Colonic mucosa (tissue), 4 donors: ENCODE data around the gene C14orf119. TPM values are rescaled to one million over a fixed set of nuclear protein-coding genes. Genes with fewer than 3 reads are reported as not detected.

Experiments used
- DNase-seq: peaks from one replicate; pipeline ENCODE4 v3.0.0-alpha.2; 2020
- H3K27ac ChIP-seq: fragments of 200-600 bp; one replicate; pipeline ENCODE4 v1.8.0; 2021
- H3K27me3 ChIP-seq: fragments of 200-600 bp; one replicate; pipeline ENCODE4 v1.8.0; 2021
- H3K36me3 ChIP-seq: fragments of 200-600 bp; one replicate; pipeline ENCODE4 v1.8.0; 2021
- H3K4me1 ChIP-seq: fragments of 200-600 bp; one replicate; pipeline ENCODE4 v1.8.0; 2021; ENCODE audit warnings: mild to moderate bottlenecking
- H3K4me3 ChIP-seq: fragments of 200-600 bp; one replicate; pipeline ENCODE4 v1.8.0; 2021
- H3K9ac ChIP-seq, 2 donors: one replicate each; pipeline ENCODE4 v1.7.0; 2013; ENCODE audit warnings: control low read depth in 2 of 2, low read depth in 2 of 2, low read length in 2 of 2
- H3K9me3 ChIP-seq: fragments of 200-600 bp; one replicate; pipeline ENCODE4 v1.8.0; 2021
- intact Hi-C: fragments of 100-400 bp; cut with DNase I; formaldehyde crosslinking; loops from one replicate; pipeline ENCODE4 v1.14.1; 2022
- total RNA-seq, 2 donors: library from RNA; stranded (reverse); fragmentation: NEBNext Ultra II Directional in 1 of 2; extraction: Animal tissue kit (Norgen Biotek cat#: 25700) in 1 of 2; gene quantifications; one replicate each; pipeline ENCODE4 v1.2.1, GENCODE V29; 2021
- TF ChIP-seq, protein P1 (sequence below): fragments of 200-600 bp; IDR thresholded peaks from one replicate; pipeline ENCODE4 v1.8.0; 2022; ENCODE audit warnings: antibody characterized with exemption, mild to moderate bottlenecking
- donor health status: healthy.
- donor health status: DM: no; HTN: no; CAD: no.
- donor health status: DM: no; HTN: no; CAD: no.

C14orf119 gene
- total RNA-seq, 2 donors from 2014 or later: 56.2 to 59.2 TPM

DNA sequence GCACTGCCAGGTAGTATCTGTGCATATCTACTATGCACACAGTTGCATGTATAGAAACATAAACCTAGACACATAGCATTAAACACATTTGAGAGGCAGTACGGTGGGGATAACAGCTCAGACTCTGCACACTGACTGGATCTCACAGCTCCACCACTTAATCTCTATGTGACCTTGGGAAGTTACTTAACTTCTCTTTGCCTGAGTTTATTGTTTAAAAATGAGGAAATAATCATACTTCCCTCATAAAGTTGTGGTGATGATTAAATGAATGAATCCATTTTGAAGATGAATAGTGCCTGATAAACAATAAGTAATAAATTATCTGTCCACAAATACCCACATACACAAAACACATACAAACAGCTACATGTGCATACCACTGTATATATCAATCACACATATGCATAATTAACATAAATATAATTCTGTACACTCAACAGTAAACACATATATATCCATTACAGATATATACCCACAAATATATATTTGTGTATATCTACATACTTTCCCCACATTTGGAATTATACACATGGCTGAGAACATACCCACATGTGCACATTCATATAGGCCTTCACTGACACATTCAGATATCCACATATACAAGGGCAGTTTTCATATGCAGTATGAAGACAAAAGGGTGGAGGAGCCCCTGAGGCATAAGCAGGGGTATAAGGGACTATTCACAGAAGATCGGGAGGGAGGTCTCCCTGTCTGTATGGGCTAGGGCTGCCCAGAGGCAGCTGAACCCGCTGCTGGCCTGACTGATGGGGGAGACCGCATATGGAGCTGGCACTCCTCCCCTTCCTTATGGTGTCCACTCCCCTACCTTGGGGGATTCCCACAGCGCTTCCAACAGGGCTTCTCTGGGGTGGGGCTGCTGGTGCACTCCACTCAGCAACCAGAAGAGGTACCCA is 43.9 kb upstream of the C14orf119 start:
- TF ChIP-seq, protein P1, sequence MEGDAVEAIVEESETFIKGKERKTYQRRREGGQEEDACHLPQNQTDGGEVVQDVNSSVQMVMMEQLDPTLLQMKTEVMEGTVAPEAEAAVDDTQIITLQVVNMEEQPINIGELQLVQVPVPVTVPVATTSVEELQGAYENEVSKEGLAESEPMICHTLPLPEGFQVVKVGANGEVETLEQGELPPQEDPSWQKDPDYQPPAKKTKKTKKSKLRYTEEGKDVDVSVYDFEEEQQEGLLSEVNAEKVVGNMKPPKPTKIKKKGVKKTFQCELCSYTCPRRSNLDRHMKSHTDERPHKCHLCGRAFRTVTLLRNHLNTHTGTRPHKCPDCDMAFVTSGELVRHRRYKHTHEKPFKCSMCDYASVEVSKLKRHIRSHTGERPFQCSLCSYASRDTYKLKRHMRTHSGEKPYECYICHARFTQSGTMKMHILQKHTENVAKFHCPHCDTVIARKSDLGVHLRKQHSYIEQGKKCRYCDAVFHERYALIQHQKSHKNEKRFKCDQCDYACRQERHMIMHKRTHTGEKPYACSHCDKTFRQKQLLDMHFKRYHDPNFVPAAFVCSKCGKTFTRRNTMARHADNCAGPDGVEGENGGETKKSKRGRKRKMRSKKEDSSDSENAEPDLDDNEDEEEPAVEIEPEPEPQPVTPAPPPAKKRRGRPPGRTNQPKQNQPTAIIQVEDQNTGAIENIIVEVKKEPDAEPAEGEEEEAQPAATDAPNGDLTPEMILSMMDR: no peak
- H3K9me3 ChIP-seq: no peaks in the 10 kb centered on the region
- DNase-seq: no peak
- H3K4me3 ChIP-seq: no peak overlapping the region
- H3K36me3 ChIP-seq: no peaks in the 10 kb centered on the region
- intact Hi-C loops: no loop called here
- H3K4me1 ChIP-seq: peaks cover under 1% of the 10 kb centered on the region
- no peak overlapping the region for H3K27ac ChIP-seq
- H3K9ac ChIP-seq: no peak overlapping the region
- H3K27me3 ChIP-seq: no peaks in the 10 kb centered on the region

DNA sequence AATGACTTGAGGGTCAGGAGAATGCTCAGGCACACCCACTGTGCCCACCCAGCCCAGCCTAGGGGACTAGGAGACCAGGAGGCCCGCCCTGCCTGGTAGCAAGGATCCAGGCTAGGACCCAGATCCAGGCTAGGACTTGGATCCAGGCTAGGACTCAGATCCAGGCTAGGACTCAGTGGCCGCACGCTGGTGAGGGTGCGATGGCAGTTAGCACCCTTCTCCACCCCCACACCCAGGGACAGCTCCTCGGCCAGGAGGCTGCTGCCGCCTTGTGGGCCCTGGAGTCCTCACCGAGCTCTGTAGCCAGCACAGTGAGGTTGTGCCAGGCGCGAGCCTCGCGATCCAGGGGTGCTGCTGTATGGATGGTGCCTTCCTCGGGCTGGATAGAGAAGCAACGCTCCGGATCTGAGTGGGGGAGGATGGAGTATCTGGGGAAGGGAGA is 43.1 kb upstream of the C14orf119 start:
- Histone ChIP-seq H3K36me3 (no peaks in the 10 kb centered on the region), H3K4me3 (no peak overlapping the region), H3K9me3 (no peaks in the 10 kb centered on the region), H3K9ac (no peak overlapping the region), H3K27ac (no peak overlapping the region), H3K4me1 (peaks cover 5% of the 10 kb centered on the region), H3K27me3 (no peaks in the 10 kb centered on the region)
- intact Hi-C loops: no loop called here
- no peak for DNase-seq
- TF ChIP-seq, protein P1: no peak

DNA sequence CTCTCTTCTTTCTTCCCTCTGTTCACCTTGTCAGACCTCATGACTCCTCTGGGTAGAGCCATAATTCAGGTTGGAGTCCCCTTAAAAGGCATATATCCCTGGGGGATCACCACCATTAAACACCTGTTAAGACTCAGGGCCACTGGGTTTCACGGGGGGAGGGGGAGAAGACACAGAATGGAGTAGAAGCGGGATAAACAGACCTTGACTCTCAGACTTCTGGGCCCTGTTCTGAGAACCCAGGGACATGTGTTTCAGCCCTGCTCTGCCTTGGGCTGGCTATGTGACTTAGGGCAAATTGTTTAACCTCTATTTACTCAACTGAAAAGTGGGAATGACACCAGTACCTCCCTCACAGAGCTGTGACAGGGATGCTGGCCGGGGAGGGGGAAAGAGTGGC is 42.6 kb upstream of the C14orf119 start:
- Histone ChIP-seq H3K4me1 (peaks cover 5% of the 10 kb centered on the region), H3K9ac (no peak overlapping the region), H3K36me3 (no peaks in the 10 kb centered on the region), H3K27ac (no peak overlapping the region), H3K9me3 (no peaks in the 10 kb centered on the region), H3K4me3 (no peak overlapping the region), H3K27me3 (no peaks in the 10 kb centered on the region)
- TF ChIP-seq, protein P1: no peak
- intact Hi-C loops: no loop called here
- DNase-seq: no peak

DNA sequence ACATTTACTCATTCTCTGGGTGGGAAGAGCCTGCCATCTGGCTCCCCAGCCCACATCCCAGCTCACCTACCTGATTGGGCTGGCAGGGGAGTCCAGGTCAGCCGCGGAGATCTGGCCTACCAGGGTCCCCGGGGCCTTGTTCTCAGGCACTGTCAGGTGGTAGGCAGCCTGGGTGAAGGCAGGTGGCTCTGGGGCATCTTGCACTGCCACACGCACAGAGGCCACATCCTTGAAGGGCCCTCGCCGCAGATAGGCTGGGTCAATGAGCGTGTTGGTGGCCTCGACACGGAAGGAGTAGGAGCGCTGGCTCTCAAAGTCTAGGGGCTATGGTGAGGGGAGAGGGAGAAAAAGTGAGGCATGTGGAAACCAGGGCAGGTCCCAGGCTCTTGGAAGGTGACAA is 41.9 kb upstream of the C14orf119 start:
- Histone ChIP-seq H3K9me3 (no peaks in the 10 kb centered on the region), H3K36me3 (no peaks in the 10 kb centered on the region), H3K9ac (no peak overlapping the region), H3K27ac (no peak overlapping the region), H3K4me3 (no peak overlapping the region), H3K27me3 (no peaks in the 10 kb centered on the region), H3K4me1 (peaks cover 5% of the 10 kb centered on the region)
- DNase-seq: no peak
- TF ChIP-seq, protein P1: no peak
- intact Hi-C loops: no loop called here

DNA sequence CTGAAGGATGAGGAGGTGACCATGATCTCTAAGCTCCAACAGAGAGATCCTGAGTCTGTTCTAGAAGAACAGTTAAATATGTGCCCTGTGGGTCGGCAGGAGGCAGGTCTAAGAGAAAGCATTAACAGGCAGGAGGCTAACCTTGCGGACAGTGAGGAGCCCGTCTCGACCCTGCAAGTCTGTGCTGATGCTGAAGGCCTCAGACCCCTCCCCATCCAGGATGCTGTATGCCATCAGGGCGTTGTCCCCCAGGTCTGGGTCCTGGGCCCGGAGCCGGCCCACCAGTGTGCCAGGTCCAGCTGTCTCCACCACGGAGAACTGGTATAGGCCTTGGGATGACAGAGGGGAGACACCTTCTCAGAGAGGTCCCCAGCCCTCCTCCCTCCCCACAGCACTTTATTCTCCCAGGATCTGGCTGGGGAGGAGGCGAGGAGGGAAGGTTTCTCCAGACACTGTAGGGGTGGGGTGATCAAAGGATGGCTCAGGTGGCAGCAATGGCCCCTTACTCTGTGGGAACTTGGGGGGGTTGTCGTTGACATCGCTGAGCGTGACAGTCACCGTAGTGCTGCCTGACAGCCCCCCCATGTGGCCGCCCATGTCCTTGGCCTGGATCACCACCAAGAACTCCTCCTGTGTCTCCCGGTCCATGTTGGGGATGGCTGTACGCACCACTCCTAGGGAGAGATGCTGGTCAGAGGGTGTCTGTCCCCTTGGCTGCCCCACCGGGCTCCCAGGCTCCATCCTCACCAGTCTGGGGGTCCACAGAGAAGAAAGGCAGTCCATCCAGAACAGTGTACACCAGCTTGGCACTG is 41.1 kb upstream of the C14orf119 start:
- H3K9me3 ChIP-seq: no peaks in the 10 kb centered on the region
- H3K4me1 ChIP-seq: peaks cover 5% of the 10 kb centered on the region
- no peaks in the 10 kb centered on the region for H3K36me3 ChIP-seq
- DNase-seq: no peak
- no peaks in the 10 kb centered on the region for H3K27me3 ChIP-seq
- TF ChIP-seq, protein P1: no peak
- intact Hi-C loops: no loop called here
- no peak overlapping the region for H3K9ac ChIP-seq
- H3K4me3 ChIP-seq: no peak overlapping the region
- no peak overlapping the region for H3K27ac ChIP-seq
